ENCODE data around the gene POLQ.

The POLQ gene

DNA sequence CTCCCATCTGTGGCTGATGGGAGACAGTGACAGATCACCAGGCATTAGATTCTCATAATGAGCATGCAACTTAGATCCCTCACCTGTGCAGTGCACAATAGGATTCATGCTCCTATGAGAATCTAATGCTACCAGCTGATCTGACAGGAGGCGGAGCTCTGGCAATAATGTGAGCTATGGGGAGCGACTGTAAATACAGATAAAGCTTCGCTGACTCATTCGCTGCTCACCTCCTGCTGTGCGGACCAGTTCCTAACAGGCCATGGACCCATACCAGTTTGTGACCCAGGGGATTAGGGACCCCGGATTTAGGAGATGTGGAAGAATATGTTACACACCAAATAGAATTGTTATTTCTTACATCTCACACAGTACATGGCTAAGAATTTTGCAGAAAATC, 28.7 kb upstream of the POLQ start:
- Histone ChIP-seq H3K36me3 (no peaks in the 10 kb centered on the region), H3K9me3 (ENCODE audit: severe bottlenecking) (no peaks in the 10 kb centered on the region), H3K4me3 (ENCODE audit: low read depth, low read length) (no peak overlapping the region), H3K27ac (no peak overlapping the region), H3K27me3 (ENCODE audit: insufficient read depth, low read depth, severe bottlenecking) (no peaks in the 10 kb centered on the region)
- TF ChIP-seq, protein P1, sequence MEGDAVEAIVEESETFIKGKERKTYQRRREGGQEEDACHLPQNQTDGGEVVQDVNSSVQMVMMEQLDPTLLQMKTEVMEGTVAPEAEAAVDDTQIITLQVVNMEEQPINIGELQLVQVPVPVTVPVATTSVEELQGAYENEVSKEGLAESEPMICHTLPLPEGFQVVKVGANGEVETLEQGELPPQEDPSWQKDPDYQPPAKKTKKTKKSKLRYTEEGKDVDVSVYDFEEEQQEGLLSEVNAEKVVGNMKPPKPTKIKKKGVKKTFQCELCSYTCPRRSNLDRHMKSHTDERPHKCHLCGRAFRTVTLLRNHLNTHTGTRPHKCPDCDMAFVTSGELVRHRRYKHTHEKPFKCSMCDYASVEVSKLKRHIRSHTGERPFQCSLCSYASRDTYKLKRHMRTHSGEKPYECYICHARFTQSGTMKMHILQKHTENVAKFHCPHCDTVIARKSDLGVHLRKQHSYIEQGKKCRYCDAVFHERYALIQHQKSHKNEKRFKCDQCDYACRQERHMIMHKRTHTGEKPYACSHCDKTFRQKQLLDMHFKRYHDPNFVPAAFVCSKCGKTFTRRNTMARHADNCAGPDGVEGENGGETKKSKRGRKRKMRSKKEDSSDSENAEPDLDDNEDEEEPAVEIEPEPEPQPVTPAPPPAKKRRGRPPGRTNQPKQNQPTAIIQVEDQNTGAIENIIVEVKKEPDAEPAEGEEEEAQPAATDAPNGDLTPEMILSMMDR (IDR thresholded peaks at IDR 0.05; ENCODE audit: low read depth, low read length) = no peak
- peak; percentile 60 for DNase-seq

DNA sequence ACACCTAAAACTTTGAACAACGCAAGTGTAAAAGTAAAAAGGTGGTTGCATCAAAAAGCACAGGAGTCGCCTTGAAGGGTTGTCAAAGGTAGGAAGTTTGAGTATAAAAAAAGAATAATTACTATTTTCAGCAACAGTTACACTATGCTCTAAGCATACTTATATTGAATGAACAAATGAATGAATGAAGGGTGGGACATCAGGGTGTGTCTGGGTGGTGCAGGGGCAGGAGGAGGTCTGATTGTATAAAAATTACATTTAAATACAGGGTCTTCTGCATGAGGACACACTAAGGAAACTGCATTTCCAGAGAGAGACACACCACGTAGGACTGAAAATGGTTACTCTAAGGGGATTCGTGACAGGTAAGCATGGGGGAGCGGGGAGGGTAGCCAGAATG, 21.9 kb upstream of the POLQ start, which contains the start of gene ARGFX:
Gene ARGFX, plus strand, starts transcription at position 301 of the 400 bp plus-strand sequence. CDS start 2,765 bp downstream, outside the sequence.
- TF ChIP-seq, protein P1 (IDR thresholded peaks at IDR 0.05; ENCODE audit: low read depth, low read length) = no peak
- no peak for DNase-seq
- no peaks in the 10 kb centered on the region for H3K27me3 ChIP-seq (ENCODE audit: insufficient read depth, low read depth, severe bottlenecking)
- no peak within 1 kb of the TSS for H3K4me3 ChIP-seq (ENCODE audit: low read depth, low read length)
- H3K36me3 ChIP-seq = no peaks in the 10 kb centered on the region
- H3K9me3 ChIP-seq (ENCODE audit: severe bottlenecking) = no peaks in the 10 kb centered on the region
- H3K27ac ChIP-seq = peak within 1 kb of the TSS; percentile 19

DNA sequence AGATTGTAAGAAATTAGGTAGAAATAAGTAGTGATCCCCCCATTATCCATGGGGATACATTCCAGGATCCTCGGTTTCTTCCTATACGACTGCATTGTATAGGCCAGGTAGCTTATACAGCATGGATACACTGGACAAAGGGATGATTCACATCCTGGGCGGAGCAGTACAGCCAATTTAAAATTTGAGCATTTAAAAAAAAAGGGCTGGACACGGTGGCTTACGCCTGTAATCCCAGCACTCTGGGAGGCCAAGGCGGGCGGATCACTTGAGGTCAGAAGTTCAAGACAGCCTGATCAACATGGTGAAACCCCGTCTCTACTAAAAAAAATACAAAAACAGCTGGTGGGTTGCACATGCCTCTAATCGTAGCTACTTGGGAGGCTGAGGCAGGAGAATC, 21.0 kb upstream of the POLQ start:
- Histone ChIP-seq H3K27me3 (ENCODE audit: insufficient read depth, low read depth, severe bottlenecking) (no peaks in the 10 kb centered on the region), H3K27ac (no peak overlapping the region), H3K9me3 (ENCODE audit: severe bottlenecking) (no peaks in the 10 kb centered on the region), H3K36me3 (no peaks in the 10 kb centered on the region), H3K4me3 (ENCODE audit: low read depth, low read length) (no peak overlapping the region)
- DNase-seq = no peak
- TF ChIP-seq, protein P1 (IDR thresholded peaks at IDR 0.05; ENCODE audit: low read depth, low read length) = no peak

DNA sequence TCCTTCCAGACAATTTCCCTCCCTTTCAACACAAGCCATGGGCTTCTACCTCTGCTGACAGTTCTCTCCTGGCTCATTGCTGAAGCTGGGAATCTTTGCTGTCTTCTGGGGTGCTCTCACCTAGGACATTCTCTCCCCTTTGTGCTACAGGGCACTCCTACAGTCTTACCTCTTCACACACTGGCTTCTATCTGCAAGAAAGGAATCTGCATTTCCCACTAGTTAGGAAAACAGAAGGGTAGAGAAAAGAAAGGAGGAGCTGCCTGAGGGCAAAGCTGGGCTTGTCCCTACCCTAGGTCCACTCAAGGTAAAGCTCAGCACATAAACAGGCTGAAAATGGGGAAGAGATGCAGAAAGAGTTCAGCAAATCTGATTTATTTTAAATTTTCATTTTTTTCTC, 16.4 kb upstream of the POLQ start:
- DNase-seq = no peak
- TF ChIP-seq, protein P1 (IDR thresholded peaks at IDR 0.05; ENCODE audit: low read depth, low read length) = no peak

DNA sequence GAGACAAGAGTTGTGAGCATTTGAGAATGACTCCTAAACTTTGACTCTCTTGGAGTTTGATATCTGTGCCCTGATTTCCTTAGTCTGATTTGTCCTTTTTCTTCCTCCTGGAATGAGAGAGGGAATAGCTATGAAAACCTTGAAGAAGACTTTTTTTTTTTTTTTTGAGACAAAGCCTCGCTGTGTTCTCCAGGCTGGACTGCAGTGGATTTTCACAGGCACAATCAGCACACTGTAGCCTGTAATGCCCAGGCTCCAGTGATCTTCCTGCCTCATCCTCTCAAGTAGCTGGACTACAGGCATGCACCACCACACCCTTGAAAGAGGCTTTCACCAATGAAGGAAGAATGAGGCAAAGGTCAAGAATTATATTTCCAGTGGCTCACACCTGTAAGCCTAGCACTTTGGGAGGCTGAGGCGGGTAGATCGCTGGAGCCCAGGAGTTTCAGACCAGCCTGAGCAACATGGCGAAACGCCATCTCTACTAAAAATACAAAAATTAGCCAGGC, 11.7 kb upstream of the POLQ start:
- H3K9me3 ChIP-seq (ENCODE audit: severe bottlenecking) = no peaks in the 10 kb centered on the region
- H3K27ac ChIP-seq = no peak overlapping the region
- DNase-seq = no peak
- TF ChIP-seq, protein P1 (IDR thresholded peaks at IDR 0.05; ENCODE audit: low read depth, low read length) = no peak
- H3K4me3 ChIP-seq (ENCODE audit: low read depth, low read length) = no peak overlapping the region
- no peaks in the 10 kb centered on the region for H3K27me3 ChIP-seq (ENCODE audit: insufficient read depth, low read depth, severe bottlenecking)
- H3K36me3 ChIP-seq = no peaks in the 10 kb centered on the region

More for the DNA sequence above, 16.4 kb upstream of the POLQ start:
- Histone ChIP-seq H3K27ac (no peak overlapping the region), H3K4me3 (ENCODE audit: low read depth, low read length) (no peak overlapping the region), H3K27me3 (ENCODE audit: insufficient read depth, low read depth, severe bottlenecking) (no peaks in the 10 kb centered on the region), H3K9me3 (ENCODE audit: severe bottlenecking) (no peaks in the 10 kb centered on the region), H3K36me3 (no peaks in the 10 kb centered on the region)

DNA sequence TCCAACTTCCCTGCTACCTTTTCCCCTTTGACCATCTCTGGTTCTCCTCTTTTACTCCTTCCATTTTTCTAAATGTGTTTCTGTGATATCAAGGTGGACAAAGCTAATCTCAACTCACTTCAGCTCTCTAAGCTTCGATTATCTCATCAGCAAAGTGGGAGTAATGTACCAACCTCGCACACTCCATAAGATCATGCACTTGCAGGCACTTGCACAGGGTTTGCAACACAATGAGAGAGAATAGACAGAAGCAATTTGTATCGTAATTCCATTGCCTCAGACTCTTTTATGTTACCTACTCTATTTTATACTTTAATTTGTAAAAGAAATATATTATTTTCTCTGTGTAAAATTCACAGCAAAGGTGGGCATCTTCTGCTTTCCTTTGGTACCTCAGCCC, 7.0 kb upstream of the POLQ start:
- Histone ChIP-seq H3K9me3 (ENCODE audit: severe bottlenecking) (no peaks in the 10 kb centered on the region), H3K27me3 (ENCODE audit: insufficient read depth, low read depth, severe bottlenecking) (no peaks in the 10 kb centered on the region), H3K36me3 (no peaks in the 10 kb centered on the region), H3K27ac (no peak overlapping the region), H3K4me3 (ENCODE audit: low read depth, low read length) (no peak overlapping the region)
- no peak for DNase-seq
- TF ChIP-seq, protein P1 (IDR thresholded peaks at IDR 0.05; ENCODE audit: low read depth, low read length) = no peak

Measured in WERI-Rb-1 (cell line).